GM18505 (cell line): ENCODE data around the gene PAQR5.
"Not testable (repeated sequence)": the region's sequence is repeated elsewhere in the genome, so short reads cannot be mapped to it uniquely, and the experiment has no call there.

Source experiments
- ATAC-seq: cut with Tn5 transposase; IDR thresholded peaks from one replicate; pipeline ENCODE4 v1.9.1; 2021; ENCODE audit not compliant: unreplicated experiment
- POLR2A ChIP-seq: IDR thresholded peaks from 4 replicates; pipeline ENCODE4 v1.6.1; 2011; ENCODE audit warnings: borderline replicate concordance; ENCODE audit not compliant: insufficient read depth, insufficient read length; ENCODE audit errors: extremely low read depth

PAQR5 gene

GRCh38 chr15:69434679-69435078 lies 136.0 kb downstream of the PAQR5 start:
- ATAC-seq, result no peak

GRCh38 chr15:69435985-69436384 lies 137.3 kb downstream of the PAQR5 start:
- ATAC-seq, result no peak
- TF ChIP-seq POLR2A, result no peak

More at GRCh38 chr15:69434679-69435078, 136.0 kb downstream of the PAQR5 start:
- TF ChIP-seq POLR2A, result no peak

GRCh38 chr15:69436951-69437350 lies 138.2 kb downstream of the PAQR5 start:
- no peak for TF ChIP-seq POLR2A
- ATAC-seq, result no peak

- TF ChIP-seq POLR2A, result no peak
- ATAC-seq, result no peak
Observed at GRCh38 chr15:69439623-69440022, 140.9 kb downstream of the PAQR5 start.

GRCh38 chr15:69443032-69443611 lies 144.4 kb downstream of the PAQR5 start:
- ATAC-seq, result no peak
- TF ChIP-seq POLR2A, result no peak

GRCh38 chr15:69444686-69445085 lies 146.0 kb downstream of the PAQR5 start:
- TF ChIP-seq POLR2A, result no peak
- ATAC-seq, result no peak

- TF ChIP-seq POLR2A, result no peak
- ATAC-seq, result no peak
Observed at GRCh38 chr15:69446953-69447352, 148.2 kb downstream of the PAQR5 start.

GRCh38 chr15:69450221-69450620 lies 151.5 kb downstream of the PAQR5 start:
- not testable (repeated sequence) for ATAC-seq

- ATAC-seq, result no peak
- TF ChIP-seq POLR2A, result no peak
Observed at GRCh38 chr15:69450968-69451695, 152.4 kb downstream of the PAQR5 start.

GRCh38 chr15:69451951-69452691 lies 153.4 kb downstream of the PAQR5 start:
- peak; percentile 20 for ATAC-seq
- no peak for TF ChIP-seq POLR2A

GRCh38 chr15:69452692-69453521 lies 154.2 kb downstream of the PAQR5 start, which contains the start of gene RPLP1:
Gene RPLP1 (plus strand): TSS chr15:69452818. CDS start chr15:69452949, 131 bp downstream.
- peak; percentile 100 for TF ChIP-seq POLR2A
- peak; percentile 76 for ATAC-seq

- no peak for ATAC-seq
- TF ChIP-seq POLR2A, result no peak
Observed at GRCh38 chr15:69454953-69455352, 156.2 kb downstream of the PAQR5 start.
